DMS 273 (cell line): ENCODE measurements around the gene BTBD19.
"Not testable (repeated sequence)": the region's sequence is repeated elsewhere in the genome, so short reads cannot be mapped to it uniquely, and the experiment has no call there.

ENCODE experiments used
- DNase-seq: peaks from one replicate; lab custom pipeline; 2025; ENCODE audit not compliant: unreplicated experiment; lab: John Stamatoyannopoulos, UW

BTBD19 gene, protein sequence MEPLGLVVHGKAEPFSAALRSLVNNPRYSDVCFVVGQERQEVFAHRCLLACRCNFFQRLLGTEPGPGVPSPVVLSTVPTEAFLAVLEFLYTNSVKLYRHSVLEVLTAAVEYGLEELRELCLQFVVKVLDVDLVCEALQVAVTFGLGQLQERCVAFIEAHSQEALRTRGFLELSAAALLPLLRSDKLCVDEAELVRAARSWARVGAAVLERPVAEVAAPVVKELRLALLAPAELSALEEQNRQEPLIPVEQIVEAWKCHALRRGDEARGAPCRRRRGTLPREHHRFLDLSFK

DNA sequence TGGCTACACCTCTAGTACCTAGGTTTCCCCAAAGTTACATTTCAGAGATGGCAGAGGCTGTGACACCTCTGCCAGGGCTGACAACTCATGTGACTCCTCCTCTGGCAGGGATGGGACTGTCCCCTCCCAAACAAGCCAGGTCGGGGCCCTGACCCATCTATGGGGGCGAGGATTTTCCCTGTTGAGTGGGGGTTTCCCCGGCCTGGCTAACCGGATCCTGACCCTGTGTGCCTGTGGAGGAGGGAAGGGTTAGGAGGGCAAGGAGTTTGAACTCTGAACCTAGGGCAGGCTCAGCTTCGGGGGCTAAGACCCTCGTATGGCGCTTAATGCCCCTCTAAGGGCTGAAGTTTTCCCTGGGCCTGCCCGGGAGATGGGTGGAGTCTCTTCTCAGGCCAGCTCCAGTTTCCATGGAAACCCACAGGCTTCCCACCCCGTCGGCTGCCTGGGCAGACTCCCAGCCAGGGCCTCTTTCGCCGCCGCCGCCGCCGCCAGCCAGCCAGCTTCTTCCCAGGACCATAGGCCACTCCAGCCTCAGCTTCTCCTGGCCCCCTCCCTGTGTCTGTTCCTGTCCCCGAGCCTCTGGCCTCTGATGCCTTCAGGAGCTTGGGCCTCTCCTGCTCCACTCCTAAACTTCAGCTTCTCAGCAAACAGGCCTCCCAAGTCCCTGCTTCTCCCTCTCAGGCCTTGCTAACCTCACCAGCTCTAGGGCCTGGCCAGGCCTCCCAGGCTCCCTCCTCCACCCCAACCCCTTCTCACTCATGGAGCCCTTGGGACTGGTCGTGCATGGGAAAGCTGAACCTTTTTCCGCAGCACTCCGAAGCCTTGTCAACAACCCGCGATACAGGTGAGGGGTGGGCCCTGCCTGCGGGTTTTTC is at the start of gene BTBD19:
BTBD19 (plus strand) TSS at position 461 of the 875 bp plus-strand sequence; CDS start at position 759, 298 bp downstream.
- peak; percentile 58 for DNase-seq

DNA sequence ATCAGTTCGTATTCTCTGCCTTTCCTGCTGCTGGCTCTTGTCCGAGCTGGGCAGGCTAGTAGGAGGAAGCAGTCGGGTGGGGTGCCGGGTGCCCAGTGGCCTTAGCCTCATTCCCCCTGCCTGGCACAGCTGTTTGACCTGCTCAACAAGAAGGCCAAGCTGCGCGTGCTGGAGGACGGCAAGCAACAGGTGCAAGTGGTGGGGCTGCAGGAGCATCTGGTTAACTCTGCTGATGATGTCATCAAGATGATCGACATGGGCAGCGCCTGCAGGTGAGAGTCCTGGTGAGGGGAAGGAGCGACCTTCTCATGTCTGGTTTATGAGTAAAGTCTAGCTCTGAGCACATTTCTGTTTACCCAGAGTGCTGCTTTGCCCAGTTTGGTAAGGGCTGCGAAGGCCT is 49.2 kb upstream of the BTBD19 start:
- no peak for DNase-seq

DNA sequence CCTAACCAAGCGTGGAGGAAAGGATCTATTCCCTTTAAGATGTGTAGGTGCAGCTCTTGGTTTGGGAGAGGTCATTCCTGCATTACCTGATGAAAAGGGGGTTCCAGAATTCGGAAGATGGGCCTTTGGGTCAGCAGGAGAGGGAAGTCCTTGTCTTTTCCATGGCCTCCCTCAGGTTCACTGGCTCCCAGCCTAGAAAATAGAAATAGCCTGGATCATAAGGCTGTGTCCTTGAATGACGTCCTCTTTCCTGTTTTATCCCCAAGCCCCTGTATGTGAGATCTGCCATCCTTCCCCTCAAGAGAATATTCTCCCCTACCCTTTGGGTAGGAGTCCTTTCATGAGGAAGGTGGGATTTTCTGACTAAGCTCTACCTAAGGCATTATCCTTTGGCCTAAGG is 47.4 kb upstream of the BTBD19 start:
- DNase-seq = no peak

DNA sequence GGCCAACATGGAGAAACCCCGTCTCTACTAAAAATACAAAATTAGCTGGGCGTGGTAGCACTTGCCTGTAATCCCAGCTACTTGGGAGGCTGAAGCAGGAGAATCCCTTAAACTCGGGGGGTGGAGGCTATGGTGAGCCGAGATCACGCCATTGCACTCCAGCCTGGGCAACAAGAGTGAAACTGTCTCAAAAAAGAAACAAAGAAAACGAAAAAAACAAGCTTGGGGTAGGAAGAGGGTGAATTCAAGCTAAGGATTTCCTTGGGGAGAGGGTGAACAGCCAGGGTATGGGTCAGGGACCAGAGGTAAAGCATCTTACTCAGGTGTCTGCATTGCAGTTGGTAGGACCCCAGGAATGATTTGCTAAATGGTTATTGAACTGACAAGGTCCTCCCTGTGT is 41.9 kb upstream of the BTBD19 start:
- DNase-seq = not testable (repeated sequence)

DNA sequence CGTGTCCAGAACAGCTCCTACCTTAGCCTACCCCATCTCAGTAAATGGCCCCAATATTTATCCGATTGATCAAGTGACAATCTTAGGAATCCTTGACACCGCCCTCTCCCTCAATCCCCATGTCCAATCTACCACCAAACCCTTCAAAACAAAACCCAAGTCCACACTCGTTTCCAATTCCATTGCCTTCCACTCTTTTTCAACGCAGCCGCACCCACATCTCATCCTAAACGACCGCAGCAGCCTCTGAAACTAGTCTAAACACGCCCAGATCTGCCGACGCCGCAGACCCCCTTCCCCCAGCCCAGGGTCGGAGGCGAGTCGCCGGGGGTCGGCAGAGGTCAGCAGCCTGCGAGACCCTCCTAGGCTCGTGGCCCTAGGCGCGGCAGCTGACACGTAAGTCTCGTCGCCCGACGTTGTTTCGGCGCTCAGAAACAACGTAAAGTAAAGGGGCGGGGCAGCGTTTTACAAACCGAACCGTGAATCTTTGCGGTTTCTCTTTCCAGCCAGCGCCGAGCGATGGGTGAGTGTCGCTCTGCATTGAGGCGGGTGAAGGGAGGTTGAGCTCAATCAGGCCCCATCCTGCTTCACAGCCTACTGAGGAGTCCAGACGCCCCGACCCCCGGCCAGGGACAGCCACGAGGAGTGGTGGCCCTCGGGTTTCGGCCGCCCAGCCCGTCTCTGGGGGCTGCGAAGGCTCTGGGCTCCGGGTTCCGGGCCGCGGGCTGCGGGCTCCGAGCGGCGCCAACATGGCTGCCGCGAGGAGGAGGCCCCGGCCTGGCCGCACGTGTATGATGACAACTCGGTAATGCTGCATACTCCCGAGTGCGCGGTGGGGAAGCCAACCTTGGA is 33.0 kb upstream of the BTBD19 start, which contains the start of gene RPS8:
RPS8 (plus strand) TSS at position 463 of the 852 bp plus-strand sequence; CDS start at position 520, 57 bp downstream.
- peak; percentile 98 for DNase-seq

DNA sequence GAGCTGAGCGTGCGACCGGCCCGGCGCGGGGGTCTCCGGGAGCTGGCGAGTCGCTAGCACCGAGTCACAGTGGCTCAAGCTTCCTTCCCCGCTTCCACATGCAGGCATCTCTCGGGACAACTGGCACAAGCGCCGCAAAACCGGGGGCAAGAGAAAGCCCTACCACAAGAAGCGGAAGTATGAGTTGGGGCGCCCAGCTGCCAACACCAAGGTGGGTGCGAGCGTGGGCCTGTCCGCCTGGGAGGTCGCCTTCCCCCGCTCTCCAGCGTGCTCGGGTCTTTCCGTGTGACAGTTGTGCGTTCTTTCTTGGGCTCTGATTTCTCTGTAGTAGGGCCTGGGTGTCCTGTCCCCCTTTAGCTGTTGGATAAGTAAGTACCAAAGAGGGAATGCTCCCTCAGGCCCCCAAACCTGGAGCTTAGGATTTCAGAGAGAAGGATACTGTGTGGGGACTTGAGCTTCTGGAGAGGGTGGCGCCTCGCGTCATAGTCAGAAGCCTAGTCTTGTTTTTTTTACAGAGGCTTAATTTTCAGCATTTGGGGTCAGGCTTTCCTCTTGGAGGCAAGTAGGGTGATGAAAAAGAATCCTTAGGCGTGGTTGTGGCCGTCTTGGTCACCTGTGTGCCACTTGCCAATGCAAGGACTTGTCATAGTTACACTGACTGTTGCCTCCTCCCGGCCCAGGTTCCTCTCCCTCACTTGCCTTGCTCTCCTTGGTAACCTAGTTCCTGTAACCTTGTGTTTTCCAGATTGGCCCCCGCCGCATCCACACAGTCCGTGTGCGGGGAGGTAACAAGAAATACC is 32.2 kb upstream of the BTBD19 start:
- DNase-seq = peak; percentile 55

DNA sequence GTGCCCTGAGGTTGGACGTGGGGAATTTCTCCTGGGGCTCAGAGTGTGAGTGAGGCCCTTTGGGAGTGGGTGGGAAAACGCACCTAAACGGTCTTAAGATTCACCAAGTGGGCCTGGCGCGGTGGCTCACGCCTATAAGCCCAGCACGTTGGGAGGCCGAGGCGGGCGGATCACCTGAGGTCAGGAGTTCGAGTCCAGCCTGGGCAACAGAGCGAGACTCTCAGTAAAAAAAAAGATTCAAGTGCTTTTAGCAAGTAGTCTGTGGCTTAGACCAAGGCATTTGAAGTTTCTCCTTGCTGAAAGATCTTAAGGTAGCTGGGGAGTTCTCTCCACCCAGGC is 31.6 kb upstream of the BTBD19 start:
- DNase-seq = no peak

DNA sequence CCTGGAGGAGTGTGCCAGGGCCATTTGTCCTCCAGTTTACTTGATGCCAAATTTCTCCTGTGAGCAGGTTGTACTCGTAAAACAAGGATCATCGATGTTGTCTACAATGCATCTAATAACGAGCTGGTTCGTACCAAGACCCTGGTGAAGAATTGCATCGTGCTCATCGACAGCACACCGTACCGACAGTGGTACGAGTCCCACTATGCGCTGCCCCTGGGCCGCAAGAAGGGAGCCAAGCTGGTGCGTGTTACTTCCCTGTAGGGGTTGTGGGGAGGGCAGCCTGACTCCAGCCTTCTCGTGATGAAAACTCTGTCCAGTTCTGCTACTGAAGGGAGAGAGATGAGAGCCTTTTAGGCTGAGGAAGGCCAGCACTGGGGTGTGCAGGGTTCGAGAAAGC is 30.8 kb upstream of the BTBD19 start:
- DNase-seq = no peak

DNA sequence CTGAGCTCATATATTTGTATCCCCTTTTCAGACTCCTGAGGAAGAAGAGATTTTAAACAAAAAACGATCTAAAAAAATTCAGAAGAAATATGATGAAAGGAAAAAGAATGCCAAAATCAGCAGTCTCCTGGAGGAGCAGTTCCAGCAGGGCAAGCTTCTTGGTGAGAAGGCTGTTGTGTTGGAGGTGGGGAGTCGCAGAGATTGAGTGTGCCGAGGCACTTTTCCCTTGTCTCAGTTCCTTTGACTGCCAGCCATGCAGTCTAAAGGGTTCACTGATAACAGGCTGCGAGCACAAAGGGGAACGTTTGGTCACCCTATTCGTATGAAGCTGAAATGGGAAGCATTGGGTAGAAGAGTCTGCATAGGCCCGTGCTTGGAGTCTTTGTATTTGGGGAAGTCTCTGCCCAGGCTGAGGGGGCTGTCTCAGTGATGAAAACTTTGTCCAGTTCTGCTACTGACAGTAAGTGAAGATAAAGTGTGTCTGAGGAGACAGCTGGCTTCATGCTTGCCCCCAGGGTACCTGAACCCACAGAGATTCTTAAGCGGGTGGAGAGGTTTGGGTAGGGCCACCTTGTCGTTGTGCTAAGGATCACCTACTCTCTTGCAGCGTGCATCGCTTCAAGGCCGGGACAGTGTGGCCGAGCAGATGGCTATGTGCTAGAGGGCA is 30.2 kb upstream of the BTBD19 start:
- DNase-seq = no peak

DNA sequence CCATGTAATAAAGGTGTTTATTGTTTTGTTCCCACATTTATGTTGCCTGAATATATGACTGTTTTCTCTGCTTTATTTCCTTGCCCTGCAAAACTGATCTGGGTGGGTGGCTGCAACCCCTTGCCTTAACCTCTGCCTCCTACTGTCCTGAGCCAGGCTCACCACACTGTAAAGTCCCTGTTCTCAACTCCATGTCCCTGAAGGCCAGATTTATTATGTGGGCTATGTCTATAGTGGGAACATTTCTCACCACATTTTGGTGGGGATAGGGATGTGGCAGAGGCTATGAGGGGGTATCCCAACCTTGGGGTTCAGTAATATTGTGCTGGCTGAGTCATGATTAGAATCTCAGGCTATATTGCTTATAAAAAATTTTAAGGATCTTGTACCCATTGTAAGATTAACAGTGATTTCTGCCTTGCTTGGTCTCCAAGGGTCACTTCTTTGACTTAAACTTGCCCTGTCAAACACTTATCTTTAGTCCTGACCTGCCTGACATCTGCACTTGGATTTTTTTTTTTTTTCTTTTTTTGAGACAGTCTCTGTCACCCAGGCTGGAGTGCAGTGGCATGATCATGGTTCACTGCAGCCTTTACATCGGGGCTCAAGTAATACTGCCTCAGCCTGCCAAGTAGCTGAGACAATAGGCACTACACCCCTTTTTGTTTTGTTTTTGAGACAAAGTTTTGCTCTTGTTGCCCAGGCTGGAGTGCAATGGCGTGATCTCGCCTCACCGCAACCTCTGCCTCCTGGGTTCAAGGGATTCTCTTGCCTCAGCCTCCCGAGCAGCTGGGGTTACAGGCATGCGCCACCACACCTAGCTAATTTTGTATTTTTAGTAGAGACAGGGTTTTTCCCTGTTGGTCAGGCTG is 29.4 kb upstream of the BTBD19 start:
- DNase-seq = no peak

DNA sequence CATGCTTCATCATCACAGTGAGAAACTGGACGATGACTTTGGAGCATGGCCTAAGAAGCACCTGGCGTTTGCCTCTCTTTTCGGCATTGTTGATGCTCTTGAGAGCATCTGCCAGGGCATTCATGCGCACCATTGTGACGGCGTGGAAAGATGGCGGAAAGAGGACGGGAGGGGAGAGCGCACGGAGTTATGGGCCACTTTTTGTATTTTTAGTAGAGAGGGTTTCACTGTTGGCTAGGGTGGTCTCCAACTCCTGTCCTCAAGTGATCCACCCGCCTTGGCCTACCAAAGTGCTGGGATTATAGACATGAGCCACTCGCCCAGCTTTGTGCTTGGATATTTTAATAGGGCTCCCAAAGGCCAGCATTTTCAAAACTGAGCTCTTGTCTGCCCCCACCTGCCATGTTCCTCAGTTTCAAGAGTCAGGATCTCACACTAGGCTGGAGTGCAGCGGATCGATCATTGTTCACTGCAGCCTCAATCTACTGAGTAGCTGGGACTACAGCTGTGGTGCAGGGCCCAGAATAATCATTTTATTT is 27.7 kb upstream of the BTBD19 start:
- peak; percentile 64 for DNase-seq

DNA sequence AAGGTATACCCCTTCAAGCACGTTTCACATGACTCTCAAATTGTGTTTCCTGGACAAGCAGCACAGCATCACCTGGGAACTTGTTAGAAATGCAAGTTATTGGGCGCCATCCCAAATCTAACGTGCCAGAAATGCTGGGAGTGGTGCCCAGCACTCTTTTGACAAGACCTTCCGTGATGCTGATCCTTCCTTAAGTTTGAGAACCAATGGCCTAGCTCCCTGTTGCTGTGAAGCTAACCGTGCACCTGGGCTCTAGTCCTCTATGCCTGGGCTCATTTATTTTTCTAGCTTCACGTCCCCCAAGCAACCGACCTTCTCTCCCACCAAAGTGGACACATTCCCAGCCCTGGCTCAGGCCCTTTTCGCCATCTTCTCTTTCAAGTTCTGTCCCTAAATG is 24.6 kb upstream of the BTBD19 start:
- DNase-seq = peak; percentile 44

DNA sequence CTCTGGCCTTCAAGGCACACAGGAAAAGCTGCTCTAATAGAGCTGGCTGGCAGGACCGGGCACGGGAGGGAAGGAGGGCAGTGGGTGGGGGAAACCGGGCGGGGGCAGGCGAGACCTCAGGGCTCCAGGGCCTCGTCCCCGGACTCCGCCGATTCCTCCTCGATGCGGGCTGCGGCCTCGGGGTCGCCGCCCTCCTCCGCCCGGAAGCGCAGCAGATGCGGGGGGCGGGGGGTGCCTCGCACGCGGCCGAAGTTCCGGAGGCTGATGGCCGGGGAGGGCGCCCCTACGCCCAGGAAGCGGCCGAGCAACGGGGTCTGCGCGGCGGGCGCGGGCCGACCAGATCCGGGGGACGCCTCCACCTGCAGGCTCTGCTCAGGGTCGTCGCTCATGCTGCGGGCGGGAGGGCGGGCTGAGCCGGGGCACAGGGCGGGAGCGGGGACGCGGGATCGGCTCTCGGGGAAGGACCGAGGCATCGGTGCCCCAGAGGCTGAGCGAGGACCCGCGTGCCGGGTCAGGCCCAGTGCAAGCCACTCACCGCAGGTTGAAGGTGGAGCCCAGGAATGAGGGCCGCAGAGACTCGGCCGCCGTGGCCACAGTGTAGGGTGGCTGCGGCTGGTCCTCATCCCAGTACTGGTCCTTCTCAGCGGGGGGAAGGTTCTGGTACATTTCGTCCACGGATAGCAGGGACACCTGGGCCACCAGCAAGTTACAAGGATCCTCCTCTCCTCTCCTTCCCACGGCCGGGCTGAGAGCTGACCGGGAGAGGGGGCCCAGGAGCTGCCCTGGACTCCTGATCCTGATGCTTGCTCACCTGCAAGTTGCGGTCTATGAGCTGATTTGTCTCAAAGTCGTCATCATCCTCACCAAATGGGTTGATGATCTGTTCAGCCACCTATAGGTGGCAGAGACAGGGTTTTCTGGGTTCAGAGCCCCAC is 24.0 kb upstream of the BTBD19 start:
- no peak for DNase-seq

DNA sequence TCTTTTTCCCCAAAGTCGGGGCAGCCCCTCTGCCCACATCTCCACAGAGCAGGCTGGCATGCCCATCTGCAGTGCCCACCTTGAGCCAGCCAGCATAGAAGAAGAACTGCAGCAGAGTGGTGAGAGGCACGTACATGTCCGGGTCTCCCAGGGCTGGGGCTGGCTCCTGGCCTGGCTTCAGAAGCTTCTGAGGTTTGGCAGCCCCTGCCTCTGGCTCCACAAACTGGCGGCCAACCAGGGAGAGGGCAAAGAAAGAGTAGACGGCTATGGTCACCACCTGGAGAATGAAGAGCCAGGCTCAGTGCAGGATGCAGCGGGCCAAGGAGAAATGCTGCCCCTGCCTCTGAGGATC is 23.3 kb upstream of the BTBD19 start:
- DNase-seq = no peak

DNA sequence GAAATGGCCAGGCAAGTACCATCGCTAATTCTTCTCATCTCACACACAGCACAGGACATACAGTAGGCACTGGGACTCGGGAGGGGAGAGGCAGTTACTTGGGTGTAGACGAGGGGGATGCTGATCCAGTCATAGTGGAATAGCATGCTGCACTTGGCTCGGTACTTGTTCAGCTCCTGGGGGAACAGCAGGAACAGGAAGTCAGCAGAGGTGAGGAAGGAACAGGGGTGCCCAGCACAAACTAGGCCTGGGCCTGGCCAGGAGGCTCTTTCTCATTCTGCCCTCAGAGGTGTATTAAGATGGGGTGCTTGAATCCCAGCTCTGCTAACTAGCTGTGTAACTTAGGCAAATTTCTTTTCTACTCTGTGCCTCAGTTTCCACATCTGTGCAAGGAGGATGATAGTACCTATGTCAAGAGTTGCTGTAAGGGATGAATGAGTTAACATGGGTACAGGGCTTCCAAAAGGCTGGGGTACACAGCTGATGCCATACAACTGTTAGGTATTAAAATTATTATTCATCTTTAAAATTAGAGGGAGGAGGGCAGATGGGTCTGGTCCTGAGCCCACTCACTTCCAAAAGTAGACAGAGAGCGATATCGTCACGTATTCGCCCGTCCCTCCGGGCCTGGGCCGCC is 22.7 kb upstream of the BTBD19 start:
- DNase-seq = no peak

DNA sequence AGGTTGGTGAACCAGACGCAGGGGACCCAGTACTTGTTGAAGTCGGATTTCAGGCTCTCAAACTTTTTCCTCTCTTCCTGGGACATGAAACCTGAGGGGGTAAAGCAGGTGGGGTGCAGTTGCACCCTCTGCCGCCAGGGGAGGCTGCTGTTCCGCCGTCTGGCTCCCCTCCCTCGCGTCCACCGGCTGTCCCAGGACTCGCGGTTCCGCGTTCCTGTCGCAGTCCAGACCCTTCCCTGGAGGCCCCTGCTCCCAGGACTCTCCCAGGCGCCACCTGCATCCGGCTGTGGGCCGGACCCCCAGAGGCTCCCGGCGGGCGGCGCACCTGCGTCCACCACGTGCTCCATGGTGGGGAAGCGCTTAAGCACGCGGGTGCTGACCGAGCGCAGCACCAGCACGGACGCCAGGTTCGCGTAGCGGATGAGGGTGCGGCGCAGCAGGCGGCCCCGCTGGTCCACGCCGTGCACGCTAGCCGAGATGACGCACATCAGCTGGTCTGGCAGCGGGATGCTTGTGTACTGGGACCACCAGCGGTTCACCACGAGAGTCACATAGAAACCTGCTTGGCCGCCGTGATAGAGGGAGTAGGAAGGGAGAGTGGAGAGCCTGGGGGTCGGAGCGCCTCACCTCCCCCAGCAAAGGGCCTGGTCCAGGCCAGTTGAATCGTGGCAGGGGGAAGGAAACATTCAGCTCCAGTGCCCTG is 22.0 kb upstream of the BTBD19 start:
- peak; percentile 81 for DNase-seq
